Nephron (organoid): Measurements from ENCODE around the gene MSI2.

Experiments used
- H3K27ac Mint-ChIP-seq, 3 experiments: 2 replicates each; pipeline ENCODE4 v1.8.0; 2020; ENCODE audit warnings: mixed read lengths in 3 of 3, mild to moderate bottlenecking in 2 of 3, moderate library complexity in 1 of 3
- H3K27me3 Mint-ChIP-seq: 2 replicates; pipeline ENCODE4 v1.8.0; 2021; ENCODE audit warnings: low read depth, mild to moderate bottlenecking, moderate library complexity, mixed read lengths
- H3K36me3 Mint-ChIP-seq: 2 replicates; pipeline ENCODE4 v1.8.0; 2020; ENCODE audit warnings: low read depth, mixed read lengths
- H3K4me1 Mint-ChIP-seq: 2 replicates; pipeline ENCODE4 v1.8.0; 2020; ENCODE audit warnings: mixed read lengths
- H3K4me3 Mint-ChIP-seq, 3 experiments: 2 replicates each; pipeline ENCODE4 v1.8.0; 2020; ENCODE audit warnings: mild to moderate bottlenecking in 3 of 3, mixed read lengths in 3 of 3, moderate library complexity in 2 of 3
- H3K9me3 Mint-ChIP-seq: 2 replicates; pipeline ENCODE4 v1.8.0; 2020; ENCODE audit warnings: mixed read lengths
- TF ChIP-seq, protein P1 (sequence below), 3 experiments: fragments of 200-600 bp; sonication (generic); IDR thresholded peaks; one replicate each; pipeline ENCODE4 v1.5.0; 2021; ENCODE audit warnings: antibody characterized with exemption in 3 of 3; ENCODE audit not compliant: unreplicated experiment in 3 of 3

The MSI2 gene

DNA sequence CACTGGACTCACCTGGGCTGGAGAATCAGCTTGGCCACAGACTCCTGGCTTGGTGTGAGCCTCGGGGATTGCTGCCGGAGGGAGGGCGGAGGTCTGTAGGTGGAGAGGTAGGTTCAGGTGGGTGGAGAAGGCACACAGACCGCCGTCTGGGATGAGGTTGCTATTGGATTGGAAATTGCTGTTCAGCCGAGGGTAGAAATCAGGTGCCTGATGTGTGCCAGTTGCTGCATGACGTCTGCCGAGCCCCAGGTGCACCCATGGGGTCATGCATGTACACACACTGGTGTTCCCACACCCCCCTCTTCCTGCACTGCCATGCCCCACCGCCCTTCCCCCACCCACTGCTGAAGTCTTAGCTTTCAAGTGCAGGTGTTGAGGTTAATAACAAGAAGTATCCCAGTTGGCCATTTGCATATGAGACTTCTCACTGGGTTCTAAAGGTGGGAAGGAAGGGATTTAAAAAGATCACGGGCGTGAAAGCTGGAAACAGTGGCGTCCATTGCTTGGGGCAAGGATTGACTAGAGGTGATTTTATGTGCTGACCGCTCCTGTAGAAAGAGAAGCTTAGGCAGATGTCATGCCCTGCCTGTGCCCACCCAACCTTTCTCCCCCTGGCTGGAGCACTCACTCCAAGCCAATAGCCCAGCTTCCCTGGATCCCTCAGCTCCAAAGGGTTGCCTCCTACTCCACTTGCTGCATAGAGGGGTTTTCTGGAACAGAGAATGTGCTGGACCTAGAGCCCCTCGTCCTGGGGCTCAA lies 295.2 kb downstream of the MSI2 start:
- Mint-ChIP-seq H3K36me3 (no peaks in the 10 kb centered on the region), H3K27ac (peak overlapping the region; percentile 81 to 93 (median 87)), H3K27me3 (peaks cover 90% of the 10 kb centered on the region), H3K4me3 (peak overlapping the region in 1 of 3 experiments; percentile 10), H3K9me3 (no peaks in the 10 kb centered on the region), H3K4me1 (peaks cover 89% of the 10 kb centered on the region)
- TF ChIP-seq, protein P1, sequence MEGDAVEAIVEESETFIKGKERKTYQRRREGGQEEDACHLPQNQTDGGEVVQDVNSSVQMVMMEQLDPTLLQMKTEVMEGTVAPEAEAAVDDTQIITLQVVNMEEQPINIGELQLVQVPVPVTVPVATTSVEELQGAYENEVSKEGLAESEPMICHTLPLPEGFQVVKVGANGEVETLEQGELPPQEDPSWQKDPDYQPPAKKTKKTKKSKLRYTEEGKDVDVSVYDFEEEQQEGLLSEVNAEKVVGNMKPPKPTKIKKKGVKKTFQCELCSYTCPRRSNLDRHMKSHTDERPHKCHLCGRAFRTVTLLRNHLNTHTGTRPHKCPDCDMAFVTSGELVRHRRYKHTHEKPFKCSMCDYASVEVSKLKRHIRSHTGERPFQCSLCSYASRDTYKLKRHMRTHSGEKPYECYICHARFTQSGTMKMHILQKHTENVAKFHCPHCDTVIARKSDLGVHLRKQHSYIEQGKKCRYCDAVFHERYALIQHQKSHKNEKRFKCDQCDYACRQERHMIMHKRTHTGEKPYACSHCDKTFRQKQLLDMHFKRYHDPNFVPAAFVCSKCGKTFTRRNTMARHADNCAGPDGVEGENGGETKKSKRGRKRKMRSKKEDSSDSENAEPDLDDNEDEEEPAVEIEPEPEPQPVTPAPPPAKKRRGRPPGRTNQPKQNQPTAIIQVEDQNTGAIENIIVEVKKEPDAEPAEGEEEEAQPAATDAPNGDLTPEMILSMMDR (IDR thresholded peaks at IDR 0.05; ENCODE audit: unreplicated experiment in 3 of 3): no peak

- Mint-ChIP-seq H3K4me1 (peaks cover 88% of the 10 kb centered on the region), H3K9me3 (no peaks in the 10 kb centered on the region), H3K36me3 (no peaks in the 10 kb centered on the region), H3K27ac (peak overlapping the region; percentile 81 to 93 (median 87)), H3K4me3 (peak overlapping the region; percentile 6 to 37 (median 11)), H3K27me3 (peaks cover 87% of the 10 kb centered on the region)
- TF ChIP-seq, protein P1 (IDR thresholded peaks at IDR 0.05; ENCODE audit: unreplicated experiment in 3 of 3): peak; percentile 66 to 81 (median 67)
Measured at GRCh38 chr17:57552114-57552624, 295.8 kb downstream of the MSI2 start.

GRCh38 chr17:57553526-57553925 lies 297.2 kb downstream of the MSI2 start:
- H3K9me3 Mint-ChIP-seq: no peaks in the 10 kb centered on the region
- H3K27me3 Mint-ChIP-seq: peaks cover 87% of the 10 kb centered on the region
- H3K27ac Mint-ChIP-seq: peak overlapping the region; percentile 74 to 93 (median 87)
- TF ChIP-seq, protein P1 (IDR thresholded peaks at IDR 0.05; ENCODE audit: unreplicated experiment in 3 of 3): no peak
- H3K4me3 Mint-ChIP-seq: peak overlapping the region; percentile 52 to 73 (median 66)
- H3K36me3 Mint-ChIP-seq: no peaks in the 10 kb centered on the region
- peaks cover 88% of the 10 kb centered on the region for H3K4me1 Mint-ChIP-seq

- TF ChIP-seq, protein P1 (IDR thresholded peaks at IDR 0.05; ENCODE audit: unreplicated experiment in 3 of 3): no peak
- Mint-ChIP-seq H3K9me3 (no peaks in the 10 kb centered on the region), H3K36me3 (no peaks in the 10 kb centered on the region), H3K4me1 (peaks cover 91% of the 10 kb centered on the region), H3K4me3 (peak overlapping the region in 2 of 3 experiments; percentile 0 to 46), H3K27ac (peak overlapping the region; percentile 74 to 93 (median 87)), H3K27me3 (peaks cover 88% of the 10 kb centered on the region)
Measured at GRCh38 chr17:57553991-57554825, 297.9 kb downstream of the MSI2 start.

- Mint-ChIP-seq H3K9me3 (no peaks in the 10 kb centered on the region), H3K4me1 (peaks cover 89% of the 10 kb centered on the region)
- TF ChIP-seq, protein P1 (IDR thresholded peaks at IDR 0.05; ENCODE audit: unreplicated experiment in 3 of 3): no peak
Measured at GRCh38 chr17:57554826-57555635, 298.7 kb downstream of the MSI2 start.

More at GRCh38 chr17:57554826-57555635, 298.7 kb downstream of the MSI2 start:
- peak overlapping the region; percentile 72 to 93 (median 74) for H3K27ac Mint-ChIP-seq
- peak overlapping the region in 1 of 3 experiments; percentile 43 for H3K4me3 Mint-ChIP-seq
- peaks cover 89% of the 10 kb centered on the region for H3K27me3 Mint-ChIP-seq
- H3K36me3 Mint-ChIP-seq: no peaks in the 10 kb centered on the region
